ENCODE data around the gene CDK4. TPM values are rescaled to one million over a fixed set of nuclear protein-coding genes. Genes with fewer than 3 reads are reported as not detected.

Gene CDK4
- total and polyA plus RNA-seq, 8 donors = 80.1 to 269 (median 231) TPM

GRCh38 chr12:57782243-57782607 is 30.1 kb upstream of the CDK4 start:
- no peak for ATAC-seq
- no peak for DNase-seq
- intact Hi-C loops (cut with DNase I) = no loop called here
- peak overlapping the region in 1 of 2 donors; percentile 91 for H3K4me3 ChIP-seq
- no peak for TF ChIP-seq CTCF (IDR thresholded peaks at IDR 0.05)
- peak overlapping the region in 1 of 2 donors; percentile 74 for H3K27ac ChIP-seq
- H3K36me3 ChIP-seq = peaks cover 8 to 29% of the 10 kb centered on the region in 2 donors
- peaks cover 10 to 33% of the 10 kb centered on the region in 2 donors for H3K4me1 ChIP-seq
- no peaks in the 10 kb centered on the region for H3K9me3 ChIP-seq
- no peaks in the 10 kb centered on the region for H3K27me3 ChIP-seq

DNA sequence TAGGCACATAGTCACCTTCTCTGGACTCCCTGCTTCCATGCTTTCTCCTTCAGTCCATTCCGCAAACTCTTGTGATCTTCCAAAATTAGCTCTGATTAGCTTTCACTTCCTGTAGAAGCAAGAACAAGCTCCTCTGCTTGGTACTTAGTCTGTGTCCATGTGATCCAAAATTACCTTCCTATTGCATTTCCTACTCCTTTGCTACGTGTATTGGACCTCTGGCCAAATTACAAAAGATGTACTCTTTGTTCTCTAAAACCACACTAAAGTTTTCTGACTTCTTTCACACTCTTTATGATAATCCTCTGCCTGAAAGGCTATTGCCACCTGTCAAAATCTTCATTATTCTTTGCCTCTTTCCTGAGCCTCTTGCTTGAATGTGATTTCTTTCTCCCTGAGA is 29.7 kb upstream of the CDK4 start:
- H3K27ac ChIP-seq = peak overlapping the region in 1 of 2 donors; percentile 74
- H3K4me1 ChIP-seq = peaks cover 10 to 33% of the 10 kb centered on the region in 2 donors
- no peak for TF ChIP-seq CTCF (IDR thresholded peaks at IDR 0.05)
- H3K27me3 ChIP-seq = no peaks in the 10 kb centered on the region
- no peak overlapping the region for H3K4me3 ChIP-seq
- DNase-seq (no peak), ATAC-seq (no peak)
- H3K36me3 ChIP-seq = peaks cover 8 to 25% of the 10 kb centered on the region in 2 donors
- intact Hi-C loops (cut with DNase I) = no loop called here
- H3K9me3 ChIP-seq = no peaks in the 10 kb centered on the region

DNA sequence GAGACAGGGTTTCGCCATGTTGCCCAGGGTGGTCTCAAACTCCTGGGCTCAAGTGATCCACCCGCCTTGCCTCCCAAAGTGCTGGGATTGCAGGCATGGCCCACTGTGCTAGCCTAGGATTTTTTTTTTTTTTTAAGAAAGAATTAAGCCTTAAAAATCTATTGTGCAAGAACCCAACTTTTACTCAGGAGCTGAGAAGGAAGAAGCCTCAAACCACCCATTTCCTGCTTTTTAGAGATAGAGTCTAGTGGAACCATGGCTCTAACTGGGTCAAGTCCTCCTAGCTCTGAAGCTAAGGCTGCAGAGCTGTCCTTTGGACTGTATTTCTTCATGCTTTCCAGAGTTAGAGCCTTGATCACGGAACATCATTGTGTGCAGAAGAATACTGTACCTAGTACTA is 29.1 kb upstream of the CDK4 start:
- Histone ChIP-seq H3K36me3 (peaks cover 2 to 19% of the 10 kb centered on the region in 2 donors), H3K4me3 (no peak overlapping the region), H3K4me1 (peaks cover 10 to 33% of the 10 kb centered on the region in 2 donors), H3K27me3 (no peaks in the 10 kb centered on the region), H3K27ac (peak overlapping the region in 1 of 2 donors; percentile 74), H3K9me3 (no peaks in the 10 kb centered on the region)
- no peak for ATAC-seq
- TF ChIP-seq CTCF (IDR thresholded peaks at IDR 0.05) = no peak
- DNase-seq = no peak
- intact Hi-C loops (cut with DNase I) = no loop called here

GRCh38 chr12:57780284-57780897 is 28.3 kb upstream of the CDK4 start:
- Histone ChIP-seq H3K27ac (peak overlapping the region in 1 of 2 donors; percentile 74), H3K4me3 (no peak overlapping the region), H3K4me1 (peaks cover 10 to 34% of the 10 kb centered on the region in 2 donors), H3K27me3 (no peaks in the 10 kb centered on the region), H3K36me3 (peaks cover 0 to 11% of the 10 kb centered on the region in 2 donors), H3K9me3 (no peaks in the 10 kb centered on the region)
- TF ChIP-seq CTCF (IDR thresholded peaks at IDR 0.05) = no peak
- no peak for DNase-seq
- intact Hi-C loops (cut with DNase I) = no loop called here
- ATAC-seq = no peak

GRCh38 chr12:57779736-57780135 is 27.6 kb upstream of the CDK4 start:
- no peak for TF ChIP-seq CTCF (IDR thresholded peaks at IDR 0.05)
- no peaks in the 10 kb centered on the region for H3K9me3 ChIP-seq
- no peak overlapping the region for H3K27ac ChIP-seq
- H3K4me1 ChIP-seq = peaks cover 10 to 41% of the 10 kb centered on the region in 2 donors
- peaks cover 0 to 5% of the 10 kb centered on the region in 2 donors for H3K36me3 ChIP-seq
- no peak overlapping the region for H3K4me3 ChIP-seq
- H3K27me3 ChIP-seq = no peaks in the 10 kb centered on the region
- intact Hi-C loops (cut with DNase I) = no loop called here
- DNase-seq (no peak), ATAC-seq (no peak)
